ENCODE measurements around the gene CFTR. TPM values are rescaled to one million over a fixed set of nuclear protein-coding genes. Genes with fewer than 3 reads are reported as not detected.

Gene CFTR
- total and polyA plus RNA-seq, 2 donors (not counting 1 experiment from before 2014, with no cell fraction given) = under 0.01 to 0.25 TPM

DNA sequence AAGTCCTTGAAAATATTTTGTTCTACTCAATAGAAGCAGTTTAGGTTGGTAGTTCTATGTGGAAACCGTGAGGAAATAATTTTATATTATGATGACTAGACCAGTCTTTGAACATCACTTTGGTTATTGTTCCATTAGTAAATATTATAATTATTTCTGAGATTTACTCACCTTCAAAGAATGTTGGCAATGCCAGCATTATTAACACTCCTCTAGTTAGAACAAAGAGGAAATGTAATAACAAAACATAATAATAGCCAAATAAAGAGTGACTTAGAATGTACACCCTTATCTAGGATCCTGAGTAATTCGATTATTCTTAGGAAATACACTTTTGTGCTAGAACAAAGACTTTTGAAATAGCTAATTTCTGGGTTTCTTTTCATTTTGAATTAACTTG, 121.1 kb downstream of the CFTR start:
- no peak overlapping the region for H3K27ac ChIP-seq (ENCODE audit: insufficient read depth, low read length)
- no peaks in the 10 kb centered on the region for H3K9me3 ChIP-seq (ENCODE audit: control insufficient read depth, insufficient read depth, low read depth, low read length)
- no peaks in the 10 kb centered on the region for H3K4me1 ChIP-seq (ENCODE audit: control insufficient read depth, extremely low read depth, insufficient read depth, low read length)
- no peak overlapping the region for H3K4me3 ChIP-seq (replicated peaks in 1 of 4; ENCODE audit: control extremely low read depth in 1 of 4, insufficient read depth in 1 of 4, low read depth in 3 of 4, low read length in 4 of 4)
- no peaks in the 10 kb centered on the region for H3K27me3 ChIP-seq (ENCODE audit: control insufficient read depth, insufficient read depth, low read length)
- no peak overlapping the region for H2AFZ ChIP-seq (ENCODE audit: low read length)
- H3K4me2 ChIP-seq (ENCODE audit: extremely low read depth, insufficient read depth, low read length) = no peak overlapping the region
- no peaks in the 10 kb centered on the region for H4K20me1 ChIP-seq (ENCODE audit: control insufficient read depth, extremely low read depth, insufficient read depth, low read length)
- TF ChIP-seq, protein P1, sequence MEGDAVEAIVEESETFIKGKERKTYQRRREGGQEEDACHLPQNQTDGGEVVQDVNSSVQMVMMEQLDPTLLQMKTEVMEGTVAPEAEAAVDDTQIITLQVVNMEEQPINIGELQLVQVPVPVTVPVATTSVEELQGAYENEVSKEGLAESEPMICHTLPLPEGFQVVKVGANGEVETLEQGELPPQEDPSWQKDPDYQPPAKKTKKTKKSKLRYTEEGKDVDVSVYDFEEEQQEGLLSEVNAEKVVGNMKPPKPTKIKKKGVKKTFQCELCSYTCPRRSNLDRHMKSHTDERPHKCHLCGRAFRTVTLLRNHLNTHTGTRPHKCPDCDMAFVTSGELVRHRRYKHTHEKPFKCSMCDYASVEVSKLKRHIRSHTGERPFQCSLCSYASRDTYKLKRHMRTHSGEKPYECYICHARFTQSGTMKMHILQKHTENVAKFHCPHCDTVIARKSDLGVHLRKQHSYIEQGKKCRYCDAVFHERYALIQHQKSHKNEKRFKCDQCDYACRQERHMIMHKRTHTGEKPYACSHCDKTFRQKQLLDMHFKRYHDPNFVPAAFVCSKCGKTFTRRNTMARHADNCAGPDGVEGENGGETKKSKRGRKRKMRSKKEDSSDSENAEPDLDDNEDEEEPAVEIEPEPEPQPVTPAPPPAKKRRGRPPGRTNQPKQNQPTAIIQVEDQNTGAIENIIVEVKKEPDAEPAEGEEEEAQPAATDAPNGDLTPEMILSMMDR (conservative IDR thresholded peaks at IDR 0.05 in 1 of 2, IDR thresholded peaks at IDR 0.05 in 1 of 2; ENCODE audit: low read depth in 1 of 2, low read length in 2 of 2) = no peak
- no peak for TF ChIP-seq EZH2 (IDR thresholded peaks at IDR 0.05; ENCODE audit: low read length, missing control alignments)
- no peaks in the 10 kb centered on the region for H3K79me2 ChIP-seq (ENCODE audit: control insufficient read depth, insufficient read depth, low read length)
- no peaks in the 10 kb centered on the region for H3K36me3 ChIP-seq (ENCODE audit: control insufficient read depth, insufficient read depth, low read length)
- H3K9ac ChIP-seq (ENCODE audit: insufficient read depth, low read length) = no peak overlapping the region
- no peak for DNase-seq (ENCODE audit: low read depth in 2 of 2)

DNA sequence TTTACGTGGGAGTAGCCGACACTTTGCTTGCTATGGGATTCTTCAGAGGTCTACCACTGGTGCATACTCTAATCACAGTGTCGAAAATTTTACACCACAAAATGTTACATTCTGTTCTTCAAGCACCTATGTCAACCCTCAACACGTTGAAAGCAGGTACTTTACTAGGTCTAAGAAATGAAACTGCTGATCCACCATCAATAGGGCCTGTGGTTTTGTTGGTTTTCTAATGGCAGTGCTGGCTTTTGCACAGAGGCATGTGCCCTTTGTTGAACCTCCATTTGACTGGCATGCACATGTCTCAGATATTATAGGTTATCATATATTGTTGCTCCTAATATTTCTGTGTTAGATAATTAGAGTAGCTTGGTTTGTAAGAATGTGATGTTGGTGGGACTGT, 123.8 kb downstream of the CFTR start:
- Histone ChIP-seq H3K9ac (ENCODE audit: insufficient read depth, low read length) (no peak overlapping the region), H3K9me3 (ENCODE audit: control insufficient read depth, insufficient read depth, low read depth, low read length) (no peaks in the 10 kb centered on the region), H3K36me3 (ENCODE audit: control insufficient read depth, insufficient read depth, low read length) (peaks cover 1% of the 10 kb centered on the region), H4K20me1 (ENCODE audit: control insufficient read depth, extremely low read depth, insufficient read depth, low read length) (no peaks in the 10 kb centered on the region), H3K4me3 (replicated peaks in 1 of 4; ENCODE audit: control extremely low read depth in 1 of 4, insufficient read depth in 1 of 4, low read depth in 3 of 4, low read length in 4 of 4) (no peak overlapping the region), H3K27me3 (ENCODE audit: control insufficient read depth, insufficient read depth, low read length) (no peaks in the 10 kb centered on the region), H3K4me1 (ENCODE audit: control insufficient read depth, extremely low read depth, insufficient read depth, low read length) (no peaks in the 10 kb centered on the region), H3K4me2 (ENCODE audit: extremely low read depth, insufficient read depth, low read length) (no peak overlapping the region), H2AFZ (ENCODE audit: low read length) (no peak overlapping the region), H3K27ac (ENCODE audit: insufficient read depth, low read length) (no peak overlapping the region), H3K79me2 (ENCODE audit: control insufficient read depth, insufficient read depth, low read length) (no peaks in the 10 kb centered on the region)
- DNase-seq (ENCODE audit: low read depth in 2 of 2) = no peak
- TF ChIP-seq, protein P1 (conservative IDR thresholded peaks at IDR 0.05 in 1 of 2, IDR thresholded peaks at IDR 0.05 in 1 of 2; ENCODE audit: low read depth in 1 of 2, low read length in 2 of 2) = no peak

DNA sequence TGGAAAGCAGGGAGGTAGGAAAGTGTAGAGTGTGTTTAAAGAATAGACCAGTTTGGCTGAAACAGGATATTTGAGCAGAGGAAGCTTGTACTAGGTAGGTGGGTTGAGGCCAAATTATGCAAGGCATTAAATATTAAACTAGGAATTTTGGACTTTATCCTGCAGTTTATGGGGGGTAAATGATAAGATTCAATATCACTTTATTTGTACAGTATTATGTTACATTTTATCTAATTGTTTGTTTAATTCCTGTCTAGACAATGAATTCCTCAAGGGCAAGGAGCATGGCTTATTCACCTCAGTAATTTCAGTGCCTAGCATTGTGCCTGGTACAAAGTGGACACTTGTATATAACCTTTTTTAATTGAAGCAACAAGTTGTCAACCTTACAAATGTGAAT, 125.9 kb downstream of the CFTR start:
- Histone ChIP-seq H3K27ac (ENCODE audit: insufficient read depth, low read length) (no peak overlapping the region), H3K4me1 (ENCODE audit: control insufficient read depth, extremely low read depth, insufficient read depth, low read length) (no peaks in the 10 kb centered on the region), H3K4me2 (ENCODE audit: extremely low read depth, insufficient read depth, low read length) (no peak overlapping the region), H3K27me3 (ENCODE audit: control insufficient read depth, insufficient read depth, low read length) (no peaks in the 10 kb centered on the region), H2AFZ (ENCODE audit: low read length) (no peak overlapping the region), H3K36me3 (ENCODE audit: control insufficient read depth, insufficient read depth, low read length) (peaks cover 1% of the 10 kb centered on the region), H3K4me3 (replicated peaks in 1 of 4; ENCODE audit: control extremely low read depth in 1 of 4, insufficient read depth in 1 of 4, low read depth in 3 of 4, low read length in 4 of 4) (no peak overlapping the region), H3K9ac (ENCODE audit: insufficient read depth, low read length) (no peak overlapping the region), H3K79me2 (ENCODE audit: control insufficient read depth, insufficient read depth, low read length) (no peaks in the 10 kb centered on the region), H4K20me1 (ENCODE audit: control insufficient read depth, extremely low read depth, insufficient read depth, low read length) (no peaks in the 10 kb centered on the region), H3K9me3 (ENCODE audit: control insufficient read depth, insufficient read depth, low read depth, low read length) (no peaks in the 10 kb centered on the region)
- no peak for DNase-seq (ENCODE audit: low read depth in 2 of 2)
- TF ChIP-seq, protein P1 (conservative IDR thresholded peaks at IDR 0.05 in 1 of 2, IDR thresholded peaks at IDR 0.05 in 1 of 2; ENCODE audit: low read depth in 1 of 2, low read length in 2 of 2) = no peak
- TF ChIP-seq EZH2 (IDR thresholded peaks at IDR 0.05; ENCODE audit: low read length, missing control alignments) = no peak

Measured in fibroblast of lung (primary cell).